ENCODE measurements around the gene ZNF655. TPM values are rescaled to one million over a fixed set of nuclear protein-coding genes. Genes with fewer than 3 reads are reported as not detected.

Gene ZNF655
- total and polyA plus RNA-seq, 9 donors: 33.0 to 68.5 (median 56.3) TPM

GRCh38 chr7:99560834-99561736 lies 2.6 kb downstream of the ZNF655 start:
- Histone ChIP-seq H3K4me3 (no peak overlapping the region), H3K9me3 (no peaks in the 10 kb centered on the region), H3K27me3 (no peaks in the 10 kb centered on the region), H3K27ac (no peak overlapping the region), H3K36me3 (no peaks in the 10 kb centered on the region), H3K4me1 (ENCODE audit: insufficient read depth) (peaks cover 1% of the 10 kb centered on the region)
- DNase-seq: no peak
- TF ChIP-seq EP300 (IDR thresholded peaks at IDR 0.05): no peak
- no peak for TF ChIP-seq POLR2A (IDR thresholded peaks at IDR 0.05)
- no peak for TF ChIP-seq CTCF (IDR thresholded peaks at IDR 0.05)
- 88 to 94% (median 92%) methylated on average over 7 of the region's 7 CpGs for WGBS, 3 donors
- intact Hi-C loops (cut with DNase I): no loop called here

GRCh38 chr7:99561737-99562051 lies 3.3 kb downstream of the ZNF655 start:
- TF ChIP-seq EP300 (IDR thresholded peaks at IDR 0.05): no peak
- no peak for TF ChIP-seq POLR2A (IDR thresholded peaks at IDR 0.05)
- no peak for TF ChIP-seq CTCF (IDR thresholded peaks at IDR 0.05)
- DNase-seq: no peak
- Histone ChIP-seq H3K36me3 (no peaks in the 10 kb centered on the region), H3K9me3 (no peaks in the 10 kb centered on the region), H3K27ac (no peak overlapping the region), H3K4me1 (ENCODE audit: insufficient read depth) (peaks cover 1% of the 10 kb centered on the region), H3K27me3 (no peaks in the 10 kb centered on the region), H3K4me3 (no peak overlapping the region)
- 91 to 96% (median 94%) methylated on average over 2 of the region's 2 CpGs for WGBS, 3 donors
- intact Hi-C loops (cut with DNase I): no loop called here

- Histone ChIP-seq H3K27me3 (no peaks in the 10 kb centered on the region), H3K9me3 (no peaks in the 10 kb centered on the region), H3K27ac (no peak overlapping the region), H3K4me3 (no peak overlapping the region), H3K36me3 (no peaks in the 10 kb centered on the region), H3K4me1 (ENCODE audit: insufficient read depth) (peaks cover 1% of the 10 kb centered on the region)
- WGBS, 3 donors: 76 to 80% (median 77%) methylated on average over 9 of the region's 9 CpGs
- no peak for DNase-seq
- intact Hi-C loops (cut with DNase I): no loop called here
- no peak for TF ChIP-seq CTCF (IDR thresholded peaks at IDR 0.05)
- no peak for TF ChIP-seq POLR2A (IDR thresholded peaks at IDR 0.05)
- TF ChIP-seq EP300 (IDR thresholded peaks at IDR 0.05): no peak
Observed at GRCh38 chr7:99562114-99562784, 3.8 kb downstream of the ZNF655 start.

- H3K27me3 ChIP-seq: no peaks in the 10 kb centered on the region
- 12 to 30% (median 23%) methylated on average over 2 of the region's 2 CpGs for WGBS, 3 donors
- peaks cover 1% of the 10 kb centered on the region for H3K4me1 ChIP-seq (ENCODE audit: insufficient read depth)
- no peak for TF ChIP-seq CTCF (IDR thresholded peaks at IDR 0.05)
- TF ChIP-seq EP300 (IDR thresholded peaks at IDR 0.05): no peak
- TF ChIP-seq POLR2A (IDR thresholded peaks at IDR 0.05): no peak
- H3K4me3 ChIP-seq: no peak overlapping the region
- H3K36me3 ChIP-seq: no peaks in the 10 kb centered on the region
- no peak for DNase-seq
- intact Hi-C loops (cut with DNase I): no loop called here
- no peaks in the 10 kb centered on the region for H3K9me3 ChIP-seq
- H3K27ac ChIP-seq: no peak overlapping the region
Observed at GRCh38 chr7:99562832-99563231, 4.4 kb downstream of the ZNF655 start.

Data from ovary (tissue), 9 donors.